ENCODE measurements around the gene AKAP8.

The AKAP8 gene

DNA sequence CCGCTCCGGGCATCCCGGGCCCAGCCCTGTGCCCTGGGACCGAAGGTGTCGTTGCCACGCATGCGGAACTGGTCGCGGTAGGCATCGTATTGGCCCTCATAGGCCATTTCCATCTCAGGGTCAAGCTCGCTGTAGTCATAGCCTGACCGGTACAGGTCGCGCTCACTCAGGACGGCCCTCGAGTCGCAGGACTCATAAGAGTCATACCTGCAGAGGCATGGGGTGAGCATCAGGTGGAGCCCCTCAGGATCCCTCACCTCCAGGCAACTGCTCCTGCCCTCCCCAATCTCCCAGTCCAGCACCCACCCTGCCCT is 21.8 kb upstream of the AKAP8 start:
- TF ChIP-seq, protein P1, sequence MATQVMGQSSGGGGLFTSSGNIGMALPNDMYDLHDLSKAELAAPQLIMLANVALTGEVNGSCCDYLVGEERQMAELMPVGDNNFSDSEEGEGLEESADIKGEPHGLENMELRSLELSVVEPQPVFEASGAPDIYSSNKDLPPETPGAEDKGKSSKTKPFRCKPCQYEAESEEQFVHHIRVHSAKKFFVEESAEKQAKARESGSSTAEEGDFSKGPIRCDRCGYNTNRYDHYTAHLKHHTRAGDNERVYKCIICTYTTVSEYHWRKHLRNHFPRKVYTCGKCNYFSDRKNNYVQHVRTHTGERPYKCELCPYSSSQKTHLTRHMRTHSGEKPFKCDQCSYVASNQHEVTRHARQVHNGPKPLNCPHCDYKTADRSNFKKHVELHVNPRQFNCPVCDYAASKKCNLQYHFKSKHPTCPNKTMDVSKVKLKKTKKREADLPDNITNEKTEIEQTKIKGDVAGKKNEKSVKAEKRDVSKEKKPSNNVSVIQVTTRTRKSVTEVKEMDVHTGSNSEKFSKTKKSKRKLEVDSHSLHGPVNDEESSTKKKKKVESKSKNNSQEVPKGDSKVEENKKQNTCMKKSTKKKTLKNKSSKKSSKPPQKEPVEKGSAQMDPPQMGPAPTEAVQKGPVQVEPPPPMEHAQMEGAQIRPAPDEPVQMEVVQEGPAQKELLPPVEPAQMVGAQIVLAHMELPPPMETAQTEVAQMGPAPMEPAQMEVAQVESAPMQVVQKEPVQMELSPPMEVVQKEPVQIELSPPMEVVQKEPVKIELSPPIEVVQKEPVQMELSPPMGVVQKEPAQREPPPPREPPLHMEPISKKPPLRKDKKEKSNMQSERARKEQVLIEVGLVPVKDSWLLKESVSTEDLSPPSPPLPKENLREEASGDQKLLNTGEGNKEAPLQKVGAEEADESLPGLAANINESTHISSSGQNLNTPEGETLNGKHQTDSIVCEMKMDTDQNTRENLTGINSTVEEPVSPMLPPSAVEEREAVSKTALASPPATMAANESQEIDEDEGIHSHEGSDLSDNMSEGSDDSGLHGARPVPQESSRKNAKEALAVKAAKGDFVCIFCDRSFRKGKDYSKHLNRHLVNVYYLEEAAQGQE (IDR thresholded peaks at IDR 0.05; ENCODE audit: insufficient read depth in 1 of 2, low read depth in 2 of 2, low read length in 2 of 2), result no peak
- TF ChIP-seq TAF1 (IDR thresholded peaks at IDR 0.05; ENCODE audit: borderline replicate concordance, insufficient read depth, low read length), result no peak
- no peak for TF ChIP-seq SIN3A (IDR thresholded peaks at IDR 0.05; ENCODE audit: borderline replicate concordance, insufficient read depth, low read length)
- no peak for TF ChIP-seq POLR2AphosphoS5 (IDR thresholded peaks at IDR 0.05; ENCODE audit: low read depth, low read length)

DNA sequence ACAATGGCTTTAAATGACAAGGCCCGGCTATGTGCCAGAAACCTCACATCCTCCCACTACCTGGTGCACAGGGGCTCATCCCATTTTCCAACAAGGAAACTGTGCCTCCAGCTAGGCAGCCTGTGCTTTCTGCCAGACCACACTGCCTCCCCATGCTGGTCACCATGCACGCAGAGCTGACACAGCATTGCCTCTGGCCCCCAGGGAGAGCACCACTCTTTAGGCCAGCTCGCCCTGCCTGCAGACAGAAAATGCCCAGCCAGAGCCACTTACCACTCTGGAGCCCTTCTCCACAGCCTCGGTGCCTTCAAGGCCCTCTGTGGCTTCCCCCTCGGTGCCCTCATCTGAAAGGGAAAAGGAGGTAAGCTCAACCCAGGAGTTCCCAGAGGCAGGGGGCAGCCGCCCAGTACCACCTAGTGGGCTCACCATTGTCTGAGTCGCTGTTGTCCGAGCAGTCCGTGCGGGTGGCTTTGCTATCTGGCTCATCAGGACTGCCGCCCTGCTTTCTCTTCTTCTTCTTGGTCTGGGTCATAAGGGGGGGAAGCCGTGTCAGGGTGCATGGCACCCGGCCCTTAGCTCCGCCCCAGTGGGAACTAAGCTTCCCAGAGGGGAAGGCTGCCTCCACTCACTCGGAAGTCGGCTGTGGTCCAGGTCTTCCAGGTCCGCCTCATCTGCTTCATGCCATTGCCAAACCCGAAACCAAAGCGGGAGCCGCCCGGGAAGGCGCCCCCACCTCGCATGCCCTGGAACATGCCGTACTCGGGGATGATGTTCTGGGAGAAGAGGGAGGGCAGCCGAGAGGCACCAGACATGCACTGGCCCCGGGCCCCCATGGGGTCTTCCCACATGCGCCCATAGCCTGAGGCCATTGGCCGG is 21.2 kb upstream of the AKAP8 start:
- no peak for TF ChIP-seq TAF1 (IDR thresholded peaks at IDR 0.05; ENCODE audit: borderline replicate concordance, insufficient read depth, low read length)
- no peak for TF ChIP-seq POLR2AphosphoS5 (IDR thresholded peaks at IDR 0.05; ENCODE audit: low read depth, low read length)
- no peak for TF ChIP-seq SIN3A (IDR thresholded peaks at IDR 0.05; ENCODE audit: borderline replicate concordance, insufficient read depth, low read length)
- no peak for TF ChIP-seq FOXP2 (optimal IDR thresholded peaks at IDR 0.05; ENCODE audit: borderline replicate concordance, extremely low read depth, extremely low read length, insufficient read depth)
- TF ChIP-seq, protein P1 (IDR thresholded peaks at IDR 0.05; ENCODE audit: insufficient read depth in 1 of 2, low read depth in 2 of 2, low read length in 2 of 2), result no peak

DNA sequence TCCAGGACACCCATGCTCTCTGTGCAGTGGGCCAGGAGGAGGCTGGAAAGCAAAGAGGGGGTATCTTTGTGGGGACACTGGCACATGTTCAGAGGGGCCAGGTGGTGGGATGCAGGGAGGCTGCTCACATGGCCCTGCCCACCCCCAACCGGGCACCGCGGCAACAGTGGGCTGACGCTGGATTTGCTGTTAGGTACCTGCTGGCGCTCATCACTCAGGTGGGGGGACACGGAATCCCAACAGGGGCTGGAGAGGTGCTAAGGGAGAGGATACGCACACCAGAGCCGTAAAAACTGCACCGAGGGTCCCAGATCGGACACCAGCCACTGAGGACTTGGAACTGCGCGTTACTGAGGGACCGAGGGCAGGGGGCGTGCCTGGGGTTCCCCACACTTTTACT is 20.0 kb upstream of the AKAP8 start:
- TF ChIP-seq SIN3A (IDR thresholded peaks at IDR 0.05; ENCODE audit: borderline replicate concordance, insufficient read depth, low read length), result no peak
- no peak for TF ChIP-seq TAF1 (IDR thresholded peaks at IDR 0.05; ENCODE audit: borderline replicate concordance, insufficient read depth, low read length)
- no peak for TF ChIP-seq FOXP2 (optimal IDR thresholded peaks at IDR 0.05; ENCODE audit: borderline replicate concordance, extremely low read depth, extremely low read length, insufficient read depth)
- TF ChIP-seq POLR2AphosphoS5 (IDR thresholded peaks at IDR 0.05; ENCODE audit: low read depth, low read length), result no peak
- TF ChIP-seq, protein P1 (IDR thresholded peaks at IDR 0.05; ENCODE audit: insufficient read depth in 1 of 2, low read depth in 2 of 2, low read length in 2 of 2), result no peak

DNA sequence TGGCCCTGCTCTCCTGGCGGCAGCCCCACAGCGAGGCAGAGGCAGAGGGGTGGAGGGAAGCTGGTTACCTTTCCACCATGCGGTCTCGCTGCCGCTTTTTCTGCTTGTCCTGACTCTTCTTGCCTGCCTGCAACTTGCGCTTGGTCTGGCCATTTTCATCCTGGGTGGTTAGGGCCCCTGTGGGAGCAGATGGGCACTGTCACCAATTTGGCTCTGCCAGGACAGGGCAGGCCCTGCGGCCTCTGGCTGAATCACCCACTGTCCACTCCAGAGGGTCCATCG is 19.6 kb upstream of the AKAP8 start:
- no peak for TF ChIP-seq TAF1 (IDR thresholded peaks at IDR 0.05; ENCODE audit: borderline replicate concordance, insufficient read depth, low read length)
- no peak for TF ChIP-seq POLR2AphosphoS5 (IDR thresholded peaks at IDR 0.05; ENCODE audit: low read depth, low read length)
- TF ChIP-seq FOXP2 (optimal IDR thresholded peaks at IDR 0.05; ENCODE audit: borderline replicate concordance, extremely low read depth, extremely low read length, insufficient read depth), result no peak
- TF ChIP-seq, protein P1 (IDR thresholded peaks at IDR 0.05; ENCODE audit: insufficient read depth in 1 of 2, low read depth in 2 of 2, low read length in 2 of 2), result no peak
- no peak for TF ChIP-seq SIN3A (IDR thresholded peaks at IDR 0.05; ENCODE audit: borderline replicate concordance, insufficient read depth, low read length)
